GM18499 (cell line): ENCODE data around the gene NPHS1.
"Not testable (repeated sequence)": the region's sequence is repeated elsewhere in the genome, so short reads cannot be mapped to it uniquely, and the experiment has no call there.

ENCODE experiments used
- ATAC-seq: cut with Tn5 transposase; IDR thresholded peaks from one replicate; pipeline ENCODE4 v1.9.1; 2021; ENCODE audit warnings: moderate number of reproducible peaks; ENCODE audit not compliant: insufficient read depth, unreplicated experiment

The NPHS1 gene

GRCh38 chr19:35852029-35852780, at the start of gene NPHS1:
Gene NPHS1 (minus strand): TSS chr19:35852504. CDS start chr19:35851837, 667 bp downstream.
- no peak for ATAC-seq

- no peak for ATAC-seq
These were observed 48.8 kb upstream of the NPHS1 start for GRCh38 chr19:35901055-35901644.

GRCh38 chr19:35899547-35900214, 47.4 kb upstream of the NPHS1 start:
- no peak for ATAC-seq

GRCh38 chr19:35898499-35898809, 46.1 kb upstream of the NPHS1 start:
- no peak for ATAC-seq

- no peak for ATAC-seq
These were observed 45.6 kb upstream of the NPHS1 start for GRCh38 chr19:35897706-35898451.

GRCh38 chr19:35896643-35897040, 44.3 kb upstream of the NPHS1 start:
- ATAC-seq = no peak

- no peak for ATAC-seq
These were observed 43.8 kb upstream of the NPHS1 start for GRCh38 chr19:35895911-35896642.

GRCh38 chr19:35894342-35894741, 42.0 kb upstream of the NPHS1 start:
- no peak for ATAC-seq

- not testable (repeated sequence) for ATAC-seq
These were observed 39.5 kb upstream of the NPHS1 start for GRCh38 chr19:35891819-35892218.

GRCh38 chr19:35890113-35890650, 37.9 kb upstream of the NPHS1 start:
- ATAC-seq = no peak

GRCh38 chr19:35889370-35890112, 37.2 kb upstream of the NPHS1 start:
- no peak for ATAC-seq

- ATAC-seq = no peak
These were observed 36.1 kb upstream of the NPHS1 start for GRCh38 chr19:35888398-35888797.

- ATAC-seq = no peak
These were observed 34.9 kb upstream of the NPHS1 start for GRCh38 chr19:35887197-35887596.

GRCh38 chr19:35885904-35886303, 33.6 kb upstream of the NPHS1 start:
- no peak for ATAC-seq

GRCh38 chr19:35885225-35885738, 33.0 kb upstream of the NPHS1 start:
- ATAC-seq = no peak

- ATAC-seq = no peak
These were observed 31.6 kb upstream of the NPHS1 start for GRCh38 chr19:35883882-35884281.

GRCh38 chr19:35882114-35882832, 30.0 kb upstream of the NPHS1 start:
- no peak for ATAC-seq

GRCh38 chr19:35879770-35880317, 27.5 kb upstream of the NPHS1 start:
- ATAC-seq = no peak
